OCI-LY7 (cell line): ENCODE measurements around the gene SLC9A6. TPM values are rescaled to one million over a fixed set of nuclear protein-coding genes. Genes with fewer than 3 reads are reported as not detected.

Source experiments
- BruUV-seq: library from RNA; stranded (reverse); fragments of 400-500 nt; replicated peaks from 2 replicates; lab custom pipeline; 2021; lab: Mats Ljungman, UMichigan
- CTCF ChIA-PET: fragments of 300-600 bp; sonication (Branson Sonifier 250); formaldehyde crosslinking; loops from one replicate; lab custom pipeline; 2022; ENCODE audit warnings: antibody characterized with exemption; ENCODE audit not compliant: unreplicated experiment; lab: Charles Lee
- POLR2A ChIA-PET: fragments of 300-600 bp; sonication (Branson Sonifier 250); formaldehyde crosslinking; loops from one replicate; lab custom pipeline; 2022; ENCODE audit warnings: antibody characterized with exemption; lab: Charles Lee
- DNase-seq: peaks from one replicate; pipeline ENCODE4 v3.0.0-alpha.2; 2015; ENCODE audit warnings: low spot score
- H2AFZ ChIP-seq: fragments of 200-600 bp; sonication (generic), shearing (Covaris generic); 2 replicates; pipeline ENCODE4 v1.6.1; 2014; ENCODE audit warnings: mild to moderate bottlenecking, antibody characterized with exemption, low read length, moderate library complexity
- H3K27ac ChIP-seq: fragments of 200-600 bp; sonication (generic); 2 replicates; pipeline ENCODE4 v1.5.1; 2014; ENCODE audit warnings: mixed run types, low read depth, mild to moderate bottlenecking, moderate library complexity, low read length, inconsistent platforms; ENCODE audit not compliant: poor library complexity, severe bottlenecking
- H3K36me3 ChIP-seq: fragments of 200-600 bp; sonication (generic); 2 replicates; pipeline ENCODE4 v1.6.1; 2014; ENCODE audit warnings: mild to moderate bottlenecking, antibody characterized with exemption, low read length, moderate library complexity, mixed read lengths; ENCODE audit not compliant: insufficient read depth
- H3K4me1 ChIP-seq: fragments of 200-600 bp; sonication (generic); 2 replicates; pipeline ENCODE4 v1.5.1; 2014; ENCODE audit warnings: mild to moderate bottlenecking, low read length; ENCODE audit not compliant: insufficient read depth, poor library complexity, severe bottlenecking
- H3K4me2 ChIP-seq: fragments of 200-600 bp; sonication (generic); 2 replicates; pipeline ENCODE4 v1.6.1; 2014; ENCODE audit warnings: mild to moderate bottlenecking, low read length
- H3K4me3 ChIP-seq: fragments of 200-600 bp; sonication (generic); 2 replicates; pipeline ENCODE4 v1.5.1; 2014; ENCODE audit warnings: mild to moderate bottlenecking, low read depth, low read length; ENCODE audit not compliant: poor library complexity, severe bottlenecking
- H3K79me2 ChIP-seq: fragments of 200-600 bp; sonication (generic); 2 replicates; pipeline ENCODE4 v1.6.1; 2016; ENCODE audit warnings: low read depth, mild to moderate bottlenecking, low read length, moderate library complexity, mixed read lengths; ENCODE audit not compliant: insufficient read depth
- H3K9me2 ChIP-seq: fragments of 200-600 bp; sonication (generic); 2 replicates; pipeline ENCODE4 v1.6.1; 2016; ENCODE audit warnings: mild to moderate bottlenecking, low read length, mixed read lengths; ENCODE audit not compliant: insufficient read depth
- H3K9me3 ChIP-seq: fragments of 200-600 bp; sonication (generic); 2 replicates; pipeline ENCODE4 v1.6.1; 2014; ENCODE audit warnings: mild to moderate bottlenecking, mixed run types, low read length, mixed read lengths
- H4K20me1 ChIP-seq: fragments of 200-600 bp; sonication (generic); 2 replicates; pipeline ENCODE4 v1.6.1; 2014; ENCODE audit warnings: mild to moderate bottlenecking, antibody characterized with exemption, low read length, moderate library complexity, mixed read lengths; ENCODE audit not compliant: insufficient read depth
- EZH2phosphoT487 ChIP-seq: fragments of 200-600 bp; sonication (generic); IDR thresholded peaks from 2 replicates; pipeline ENCODE4 v1.6.1; 2018; ENCODE audit warnings: low read depth, borderline replicate concordance, mild to moderate bottlenecking, mixed run types, antibody characterized with exemption, low read length, moderate library complexity, mixed read lengths
- intact Hi-C: fragments of 100-400 bp; cut with micrococcal nuclease; formaldehyde crosslinking; loops from one replicate; pipeline ENCODE4 v1.10.0; 2022; ENCODE audit not compliant: unreplicated experiment
- total RNA-seq, 2 experiments: library from RNA; depleted of rRNA in 1 of 2; stranded (reverse); fragments of >200 nt in 1 of 2; shearing (Covaris generic) in 1 of 2; gene quantifications; 2 replicates each; pipeline ENCODE4 v1.2.3, GENCODE V29; 2014 to 2022
- TF ChIP-seq, protein P1 (sequence below): fragments of 200-600 bp; sonication (generic); conservative IDR thresholded peaks from 2 replicates; pipeline ENCODE4 v1.5.1; 2014; ENCODE audit warnings: mild to moderate bottlenecking, antibody characterized with exemption, low read length, moderate library complexity, mixed read lengths

Gene SLC9A6
- total RNA-seq, 2 experiments from 2014 or later: 7.7 to 12.6 TPM

DNA sequence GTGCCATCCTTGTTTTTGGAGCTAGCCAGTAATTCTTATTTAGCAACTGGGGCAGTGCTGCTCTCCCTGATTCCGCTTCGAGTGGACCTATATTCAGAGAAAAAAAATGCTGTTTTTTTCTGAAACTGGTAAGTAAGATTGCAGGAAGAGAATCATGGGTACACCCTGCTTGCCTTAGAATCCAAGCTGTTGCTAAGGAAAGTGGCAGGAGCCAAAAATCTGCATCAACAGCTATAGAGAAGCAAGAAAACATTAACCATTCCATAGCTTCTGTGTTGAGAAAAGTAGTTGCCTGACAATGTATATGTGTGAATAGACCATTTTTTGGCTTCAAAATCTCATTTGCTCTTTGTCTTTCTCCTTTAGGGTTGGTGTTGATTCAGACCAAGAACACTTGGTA is 44.5 kb downstream of the SLC9A6 start:
- no peak for TF ChIP-seq EZH2phosphoT487
- H3K4me1 ChIP-seq: no peaks in the 10 kb centered on the region
- no TSS peak for BruUV-seq
- no peak overlapping the region for H3K4me2 ChIP-seq
- H2AFZ ChIP-seq: no peak overlapping the region
- POLR2A ChIA-PET: no interaction called here
- CTCF ChIA-PET: interaction anchor here (2.6 kb wide), 1 partner anchor 133 kb away, joined by 14 read pairs; no protein-coding TSS in a partner anchor
- no peak for DNase-seq
- no peaks in the 10 kb centered on the region for H3K79me2 ChIP-seq
- intact Hi-C loops: loop anchor here (2.0 to 10.0 kb wide), 4 partner anchors 133 to 665 kb away; no protein-coding TSS in a partner anchor
- H3K9me3 ChIP-seq: no peaks in the 10 kb centered on the region
- H3K4me3 ChIP-seq: no peak overlapping the region
- no peaks in the 10 kb centered on the region; the same call in 1 of the 2 replicates for H3K36me3 ChIP-seq
- H3K27ac ChIP-seq: no peak overlapping the region
- no peaks in the 10 kb centered on the region for H4K20me1 ChIP-seq
- H3K9me2 ChIP-seq: no peaks in the 10 kb centered on the region

DNA sequence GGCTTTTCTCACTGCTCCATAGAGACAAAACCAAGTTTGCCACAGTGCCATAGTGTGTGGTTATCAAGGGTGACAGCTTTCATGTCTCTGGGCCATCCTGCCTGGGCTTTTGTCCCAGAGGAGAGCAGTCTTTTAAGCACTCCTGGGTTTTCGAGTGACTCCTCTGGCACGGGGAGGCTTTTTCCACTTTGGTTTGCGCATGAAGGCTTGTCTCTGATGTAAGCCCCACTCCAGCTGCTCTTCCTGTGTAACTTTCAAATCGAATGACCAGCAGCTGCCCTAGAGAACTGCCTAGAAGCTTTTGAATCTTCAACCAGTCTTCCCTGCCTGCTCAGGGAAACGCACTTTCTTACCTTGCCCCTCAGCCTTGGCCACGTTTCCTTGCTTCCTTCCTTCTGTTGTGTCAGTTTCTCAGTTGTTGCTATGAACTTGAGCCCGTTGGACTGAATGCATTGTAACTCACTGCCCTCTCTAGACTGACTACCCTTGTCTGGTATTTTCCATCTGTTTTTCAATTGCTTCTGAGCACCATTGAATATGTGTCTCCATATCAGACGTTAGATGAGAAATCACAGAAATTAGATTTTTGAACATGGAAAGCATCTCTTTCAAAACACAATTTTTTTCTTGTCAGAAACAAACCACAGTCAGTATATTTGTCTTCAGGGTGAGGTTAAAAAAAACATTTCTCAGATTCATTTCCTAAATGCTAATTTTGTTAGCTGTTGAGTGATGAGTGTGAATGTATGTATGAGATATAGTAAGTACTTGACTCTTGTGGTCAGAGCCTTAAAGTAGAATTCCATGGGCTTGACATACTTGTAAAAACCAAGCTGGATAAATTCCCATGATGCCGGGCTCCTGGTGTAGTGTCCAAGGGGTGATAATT is 45.3 kb downstream of the SLC9A6 start:
- no peak overlapping the region for H3K27ac ChIP-seq
- H3K4me3 ChIP-seq: no peak overlapping the region
- no peaks in the 10 kb centered on the region for H3K79me2 ChIP-seq
- no peaks in the 10 kb centered on the region for H3K4me1 ChIP-seq
- H3K36me3 ChIP-seq: no peaks in the 10 kb centered on the region; the same call in 1 of the 2 replicates
- no peak for TF ChIP-seq EZH2phosphoT487
- TF ChIP-seq, protein P1, sequence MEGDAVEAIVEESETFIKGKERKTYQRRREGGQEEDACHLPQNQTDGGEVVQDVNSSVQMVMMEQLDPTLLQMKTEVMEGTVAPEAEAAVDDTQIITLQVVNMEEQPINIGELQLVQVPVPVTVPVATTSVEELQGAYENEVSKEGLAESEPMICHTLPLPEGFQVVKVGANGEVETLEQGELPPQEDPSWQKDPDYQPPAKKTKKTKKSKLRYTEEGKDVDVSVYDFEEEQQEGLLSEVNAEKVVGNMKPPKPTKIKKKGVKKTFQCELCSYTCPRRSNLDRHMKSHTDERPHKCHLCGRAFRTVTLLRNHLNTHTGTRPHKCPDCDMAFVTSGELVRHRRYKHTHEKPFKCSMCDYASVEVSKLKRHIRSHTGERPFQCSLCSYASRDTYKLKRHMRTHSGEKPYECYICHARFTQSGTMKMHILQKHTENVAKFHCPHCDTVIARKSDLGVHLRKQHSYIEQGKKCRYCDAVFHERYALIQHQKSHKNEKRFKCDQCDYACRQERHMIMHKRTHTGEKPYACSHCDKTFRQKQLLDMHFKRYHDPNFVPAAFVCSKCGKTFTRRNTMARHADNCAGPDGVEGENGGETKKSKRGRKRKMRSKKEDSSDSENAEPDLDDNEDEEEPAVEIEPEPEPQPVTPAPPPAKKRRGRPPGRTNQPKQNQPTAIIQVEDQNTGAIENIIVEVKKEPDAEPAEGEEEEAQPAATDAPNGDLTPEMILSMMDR: no peak
- ChIA-PET POLR2A (interaction anchor here (0.7 kb wide), 1 partner anchor 238 kb away, joined by 3 read pairs; no protein-coding TSS in a partner anchor), CTCF (no interaction called here)
- intact Hi-C loops: loop anchor here (5.0 kb wide), 1 partner anchor 237 kb away; no protein-coding TSS in a partner anchor
- H4K20me1 ChIP-seq: no peaks in the 10 kb centered on the region
- H3K4me2 ChIP-seq: no peak overlapping the region
- H3K9me2 ChIP-seq: no peaks in the 10 kb centered on the region
- no peak overlapping the region for H2AFZ ChIP-seq
- H3K9me3 ChIP-seq: no peaks in the 10 kb centered on the region
- no TSS peak for BruUV-seq
- no peak for DNase-seq

DNA sequence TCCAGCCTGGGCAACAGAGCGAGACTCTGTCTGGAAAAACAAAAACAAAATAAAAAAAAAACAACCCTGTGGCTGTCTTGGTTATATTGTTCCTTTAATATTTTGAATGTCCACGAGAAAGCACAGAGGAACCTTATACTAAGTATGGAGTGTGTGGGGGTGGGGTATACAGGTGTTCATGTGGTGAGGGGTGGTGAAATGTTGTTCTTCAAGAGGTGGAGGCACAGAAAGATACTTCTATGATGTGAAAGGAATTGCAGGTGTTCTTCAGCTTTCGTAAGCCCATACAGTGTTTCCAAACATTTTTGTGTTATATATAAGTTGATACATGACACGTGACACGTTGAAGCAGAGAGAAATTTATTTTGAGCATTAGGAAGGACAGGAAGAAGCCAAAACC is 46.4 kb downstream of the SLC9A6 start:
- DNase-seq: no peak
- Histone ChIP-seq H3K79me2 (no peaks in the 10 kb centered on the region), H3K4me2 (no peak overlapping the region), H3K27ac (no peak overlapping the region), H3K9me3 (no peaks in the 10 kb centered on the region), H2AFZ (no peak overlapping the region), H4K20me1 (no peaks in the 10 kb centered on the region), H3K4me3 (no peak overlapping the region), H3K4me1 (no peaks in the 10 kb centered on the region), H3K9me2 (no peaks in the 10 kb centered on the region), H3K36me3 (no peaks in the 10 kb centered on the region; the same call in 1 of the 2 replicates)
- intact Hi-C loops: loop anchor here (5.0 kb wide), 1 partner anchor 236 kb away; no protein-coding TSS in a partner anchor
- ChIA-PET POLR2A (no interaction called here), CTCF (no interaction called here)
- no TSS peak for BruUV-seq
- no peak for TF ChIP-seq EZH2phosphoT487
- TF ChIP-seq, protein P1: no peak
